Cerebellar nuclear complex (tissue), 1 donor: Measurements from ENCODE around the gene KIF1B.

Experiments used
- DNase-seq, 2 experiments: peaks; one replicate each; lab custom pipeline; 2025; lab: John Stamatoyannopoulos, UW

KIF1B gene

GRCh38 chr1:10209905-10210810 is at the start of gene KIF1B:
Gene KIF1B (plus strand): TSS chr1:10210570. CDS start chr1:10232329, 21,759 bp downstream.
- DNase-seq, result peak; percentile 71 to 85

GRCh38 chr1:10160907-10161490 is 49.4 kb upstream of the KIF1B start:
- peak; percentile 52 to 56 for DNase-seq

- DNase-seq, result peak; percentile 34 to 67
Measured at GRCh38 chr1:10161541-10162290, 48.7 kb upstream of the KIF1B start.

GRCh38 chr1:10168912-10169514 is 41.4 kb upstream of the KIF1B start:
- DNase-seq, result no peak

- DNase-seq, result no peak
Measured at GRCh38 chr1:10170239-10170574, 40.2 kb upstream of the KIF1B start.

- DNase-seq, result no peak
Measured at GRCh38 chr1:10171105-10171767, 39.1 kb upstream of the KIF1B start.

- no peak for DNase-seq
Measured at GRCh38 chr1:10171995-10172669, 38.2 kb upstream of the KIF1B start.

GRCh38 chr1:10173582-10173981 is 36.8 kb upstream of the KIF1B start:
- DNase-seq, result no peak

- no peak for DNase-seq
Measured at GRCh38 chr1:10177876-10178275, 32.5 kb upstream of the KIF1B start.

GRCh38 chr1:10178597-10179405 is 31.6 kb upstream of the KIF1B start:
- no peak for DNase-seq

- peak in 1 of 2 experiments; percentile 44 for DNase-seq
Measured at GRCh38 chr1:10179406-10180091, 30.8 kb upstream of the KIF1B start.

GRCh38 chr1:10181154-10181553 is 29.2 kb upstream of the KIF1B start:
- no peak for DNase-seq

GRCh38 chr1:10185759-10186158 is 24.6 kb upstream of the KIF1B start:
- no peak for DNase-seq

- no peak for DNase-seq
Measured at GRCh38 chr1:10186331-10187025, 23.9 kb upstream of the KIF1B start.

GRCh38 chr1:10187026-10187334 is 23.4 kb upstream of the KIF1B start:
- no peak for DNase-seq

- DNase-seq, result no peak
Measured at GRCh38 chr1:10188133-10188650, 22.2 kb upstream of the KIF1B start.

GRCh38 chr1:10189659-10190058 is 20.7 kb upstream of the KIF1B start:
- DNase-seq, result no peak

- DNase-seq, result no peak
Measured at GRCh38 chr1:10192263-10192662, 18.1 kb upstream of the KIF1B start.

GRCh38 chr1:10193288-10193687 is 17.1 kb upstream of the KIF1B start:
- DNase-seq, result no peak
